ENCODE measurements around the gene NLN. TPM values are rescaled to one million over a fixed set of nuclear protein-coding genes. Genes with fewer than 3 reads are reported as not detected.
"Not testable (repeated sequence)": the region's sequence is repeated elsewhere in the genome, so short reads cannot be mapped to it uniquely, and the experiment has no call there.

NLN gene
- total and polyA plus RNA-seq, 2 donors (not counting 1 experiment from before 2014, with no cell fraction given): 29.2 to 33.7 TPM

DNA sequence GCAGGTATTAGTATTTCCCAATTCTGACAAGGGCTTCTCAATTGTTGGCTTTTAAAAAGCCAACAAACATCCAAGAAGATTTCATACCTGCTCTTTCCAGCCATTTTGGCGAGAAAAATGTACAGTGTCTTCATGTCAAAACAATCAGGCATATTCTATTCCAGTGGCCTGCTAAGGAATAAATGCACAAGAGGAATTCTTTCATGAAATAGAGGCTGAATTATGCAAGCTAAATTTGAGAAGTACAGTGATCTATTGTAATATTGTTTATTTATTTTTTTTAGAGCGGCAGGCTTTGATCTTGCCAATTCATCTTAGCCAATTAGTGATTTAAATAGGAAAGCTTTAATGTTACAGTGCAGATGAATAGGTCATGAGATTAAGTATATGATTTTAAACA is 49.3 kb downstream of the NLN start:
- Histone ChIP-seq H3K27ac (ENCODE audit: insufficient read depth, low read length) (no peak overlapping the region), H3K9me3 (ENCODE audit: control insufficient read depth, insufficient read depth, low read depth, low read length) (no peaks in the 10 kb centered on the region), H3K36me3 (ENCODE audit: control insufficient read depth, insufficient read depth, low read length) (no peaks in the 10 kb centered on the region), H3K4me1 (ENCODE audit: control insufficient read depth, extremely low read depth, insufficient read depth, low read length) (peaks cover 6% of the 10 kb centered on the region), H3K27me3 (ENCODE audit: control insufficient read depth, insufficient read depth, low read length) (no peaks in the 10 kb centered on the region), H3K4me2 (ENCODE audit: extremely low read depth, insufficient read depth, low read length) (no peak overlapping the region), H4K20me1 (ENCODE audit: control insufficient read depth, extremely low read depth, insufficient read depth, low read length) (no peaks in the 10 kb centered on the region), H3K79me2 (ENCODE audit: control insufficient read depth, insufficient read depth, low read length) (no peaks in the 10 kb centered on the region), H2AFZ (ENCODE audit: low read length) (no peak overlapping the region), H3K4me3 (replicated peaks in 1 of 4; ENCODE audit: control extremely low read depth in 1 of 4, insufficient read depth in 1 of 4, low read depth in 3 of 4, low read length in 4 of 4) (no peak overlapping the region), H3K9ac (ENCODE audit: insufficient read depth, low read length) (no peak overlapping the region)
- DNase-seq (ENCODE audit: low read depth in 2 of 2): no peak
- TF ChIP-seq EZH2 (IDR thresholded peaks at IDR 0.05; ENCODE audit: low read length, missing control alignments): no peak
- TF ChIP-seq, protein P1, sequence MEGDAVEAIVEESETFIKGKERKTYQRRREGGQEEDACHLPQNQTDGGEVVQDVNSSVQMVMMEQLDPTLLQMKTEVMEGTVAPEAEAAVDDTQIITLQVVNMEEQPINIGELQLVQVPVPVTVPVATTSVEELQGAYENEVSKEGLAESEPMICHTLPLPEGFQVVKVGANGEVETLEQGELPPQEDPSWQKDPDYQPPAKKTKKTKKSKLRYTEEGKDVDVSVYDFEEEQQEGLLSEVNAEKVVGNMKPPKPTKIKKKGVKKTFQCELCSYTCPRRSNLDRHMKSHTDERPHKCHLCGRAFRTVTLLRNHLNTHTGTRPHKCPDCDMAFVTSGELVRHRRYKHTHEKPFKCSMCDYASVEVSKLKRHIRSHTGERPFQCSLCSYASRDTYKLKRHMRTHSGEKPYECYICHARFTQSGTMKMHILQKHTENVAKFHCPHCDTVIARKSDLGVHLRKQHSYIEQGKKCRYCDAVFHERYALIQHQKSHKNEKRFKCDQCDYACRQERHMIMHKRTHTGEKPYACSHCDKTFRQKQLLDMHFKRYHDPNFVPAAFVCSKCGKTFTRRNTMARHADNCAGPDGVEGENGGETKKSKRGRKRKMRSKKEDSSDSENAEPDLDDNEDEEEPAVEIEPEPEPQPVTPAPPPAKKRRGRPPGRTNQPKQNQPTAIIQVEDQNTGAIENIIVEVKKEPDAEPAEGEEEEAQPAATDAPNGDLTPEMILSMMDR (conservative IDR thresholded peaks at IDR 0.05 in 1 of 2, IDR thresholded peaks at IDR 0.05 in 1 of 2; ENCODE audit: low read depth in 1 of 2, low read length in 2 of 2): no peak

DNA sequence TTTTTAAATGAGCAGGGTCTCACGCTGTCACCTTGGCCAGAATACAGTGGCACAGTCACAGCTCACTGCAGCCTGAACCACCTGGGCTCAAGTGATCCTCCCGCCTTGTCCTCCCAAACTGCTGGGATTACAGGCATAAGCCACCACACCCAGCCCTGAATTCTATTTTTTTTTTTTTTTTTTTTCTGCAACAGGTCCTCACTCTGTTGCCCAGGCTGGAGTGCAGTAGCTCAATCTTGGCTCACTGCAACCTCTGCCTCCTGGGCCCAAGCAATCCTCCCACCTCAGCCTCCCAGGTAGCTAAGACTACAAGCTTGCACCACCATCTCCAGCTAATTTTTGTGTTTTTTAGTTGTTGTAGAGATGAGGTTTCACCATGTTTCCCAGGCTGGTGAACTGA is 51.0 kb downstream of the NLN start:
- not testable (repeated sequence) for H3K27me3 ChIP-seq (ENCODE audit: control insufficient read depth, insufficient read depth, low read length); H2AFZ ChIP-seq (ENCODE audit: low read length); H3K27ac ChIP-seq (ENCODE audit: insufficient read depth, low read length); H3K36me3 ChIP-seq (ENCODE audit: control insufficient read depth, insufficient read depth, low read length); H3K9ac ChIP-seq (ENCODE audit: insufficient read depth, low read length); DNase-seq (ENCODE audit: low read depth in 2 of 2); H3K4me2 ChIP-seq (ENCODE audit: extremely low read depth, insufficient read depth, low read length); H4K20me1 ChIP-seq (ENCODE audit: control insufficient read depth, extremely low read depth, insufficient read depth, low read length); H3K9me3 ChIP-seq (ENCODE audit: control insufficient read depth, insufficient read depth, low read depth, low read length); H3K4me3 ChIP-seq (replicated peaks in 1 of 4; ENCODE audit: control extremely low read depth in 1 of 4, insufficient read depth in 1 of 4, low read depth in 3 of 4, low read length in 4 of 4); H3K79me2 ChIP-seq (ENCODE audit: control insufficient read depth, insufficient read depth, low read length)
- H3K4me1 ChIP-seq (ENCODE audit: control insufficient read depth, extremely low read depth, insufficient read depth, low read length): peaks cover 12% of the 10 kb centered on the region

DNA sequence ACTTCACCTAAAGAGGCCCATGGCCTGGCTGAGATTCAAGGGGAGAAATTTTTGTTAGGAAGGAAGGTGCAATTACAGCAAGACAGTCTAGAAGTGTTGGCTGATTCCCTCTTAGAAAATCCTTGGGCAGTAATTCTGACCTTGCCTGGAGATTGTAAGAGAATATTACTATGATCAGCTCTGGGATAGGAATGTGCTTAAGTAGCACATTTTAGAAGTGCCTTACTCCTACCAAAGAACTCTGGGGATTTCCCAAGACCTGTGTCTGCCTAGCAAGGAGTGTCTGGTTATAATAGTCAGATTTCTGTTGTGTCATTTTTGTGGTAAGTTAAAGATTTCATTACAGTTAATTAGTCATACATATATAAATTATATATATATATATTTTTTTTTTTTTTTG is 52.3 kb downstream of the NLN start:
- Histone ChIP-seq H3K4me1 (ENCODE audit: control insufficient read depth, extremely low read depth, insufficient read depth, low read length) (peaks cover 12% of the 10 kb centered on the region), H3K36me3 (ENCODE audit: control insufficient read depth, insufficient read depth, low read length) (no peaks in the 10 kb centered on the region), H3K27ac (ENCODE audit: insufficient read depth, low read length) (no peak overlapping the region), H4K20me1 (ENCODE audit: control insufficient read depth, extremely low read depth, insufficient read depth, low read length) (no peaks in the 10 kb centered on the region), H3K9ac (ENCODE audit: insufficient read depth, low read length) (no peak overlapping the region), H3K4me2 (ENCODE audit: extremely low read depth, insufficient read depth, low read length) (no peak overlapping the region), H3K9me3 (ENCODE audit: control insufficient read depth, insufficient read depth, low read depth, low read length) (no peaks in the 10 kb centered on the region), H2AFZ (ENCODE audit: low read length) (no peak overlapping the region), H3K27me3 (ENCODE audit: control insufficient read depth, insufficient read depth, low read length) (no peaks in the 10 kb centered on the region), H3K79me2 (ENCODE audit: control insufficient read depth, insufficient read depth, low read length) (no peaks in the 10 kb centered on the region), H3K4me3 (replicated peaks in 1 of 4; ENCODE audit: control extremely low read depth in 1 of 4, insufficient read depth in 1 of 4, low read depth in 3 of 4, low read length in 4 of 4) (no peak overlapping the region)
- TF ChIP-seq EZH2 (IDR thresholded peaks at IDR 0.05; ENCODE audit: low read length, missing control alignments): no peak
- peak; percentile 66 to 91 for DNase-seq (ENCODE audit: low read depth in 2 of 2)

DNA sequence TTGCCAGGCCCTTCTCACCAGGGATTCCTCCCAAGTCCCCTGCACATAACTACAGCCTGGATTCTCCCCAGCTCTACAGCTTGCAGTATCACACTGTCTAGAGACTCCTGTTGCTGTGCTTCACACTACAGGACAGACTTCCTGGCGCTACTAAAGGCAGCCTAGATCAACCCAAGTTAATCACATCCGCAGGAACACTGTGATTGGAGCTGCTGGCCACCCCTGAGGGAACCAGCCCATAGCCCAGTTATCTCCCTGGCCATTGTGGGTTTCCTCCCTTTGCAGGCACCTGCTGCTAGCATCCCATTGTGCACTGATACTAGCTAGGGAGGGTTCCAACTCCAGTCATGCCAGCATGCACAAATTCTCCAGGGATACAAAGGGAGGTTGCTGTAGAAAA is 53.5 kb downstream of the NLN start:
- Histone ChIP-seq H2AFZ (ENCODE audit: low read length) (no peak overlapping the region), H3K4me1 (ENCODE audit: control insufficient read depth, extremely low read depth, insufficient read depth, low read length) (peaks cover 10% of the 10 kb centered on the region), H4K20me1 (ENCODE audit: control insufficient read depth, extremely low read depth, insufficient read depth, low read length) (no peaks in the 10 kb centered on the region), H3K27ac (ENCODE audit: insufficient read depth, low read length) (no peak overlapping the region), H3K4me2 (ENCODE audit: extremely low read depth, insufficient read depth, low read length) (no peak overlapping the region), H3K9ac (ENCODE audit: insufficient read depth, low read length) (no peak overlapping the region), H3K4me3 (replicated peaks in 1 of 4; ENCODE audit: control extremely low read depth in 1 of 4, insufficient read depth in 1 of 4, low read depth in 3 of 4, low read length in 4 of 4) (no peak overlapping the region), H3K27me3 (ENCODE audit: control insufficient read depth, insufficient read depth, low read length) (no peaks in the 10 kb centered on the region), H3K9me3 (ENCODE audit: control insufficient read depth, insufficient read depth, low read depth, low read length) (no peaks in the 10 kb centered on the region), H3K79me2 (ENCODE audit: control insufficient read depth, insufficient read depth, low read length) (no peaks in the 10 kb centered on the region), H3K36me3 (ENCODE audit: control insufficient read depth, insufficient read depth, low read length) (no peaks in the 10 kb centered on the region)
- DNase-seq (ENCODE audit: low read depth in 2 of 2): no peak
- TF ChIP-seq EZH2 (IDR thresholded peaks at IDR 0.05; ENCODE audit: low read length, missing control alignments): no peak
- TF ChIP-seq, protein P1 (conservative IDR thresholded peaks at IDR 0.05 in 1 of 2, IDR thresholded peaks at IDR 0.05 in 1 of 2; ENCODE audit: low read depth in 1 of 2, low read length in 2 of 2): no peak

Data from fibroblast of lung (primary cell).